NCI-H510A (cell line): ENCODE results near the gene UBAP2L.
"Not testable (repeated sequence)": the region's sequence is repeated elsewhere in the genome, so short reads cannot be mapped to it uniquely, and the experiment has no call there.

ENCODE experiments used
- DNase-seq: peaks from one replicate; lab custom pipeline; 2025; lab: John Stamatoyannopoulos, UW

Gene UBAP2L

DNA sequence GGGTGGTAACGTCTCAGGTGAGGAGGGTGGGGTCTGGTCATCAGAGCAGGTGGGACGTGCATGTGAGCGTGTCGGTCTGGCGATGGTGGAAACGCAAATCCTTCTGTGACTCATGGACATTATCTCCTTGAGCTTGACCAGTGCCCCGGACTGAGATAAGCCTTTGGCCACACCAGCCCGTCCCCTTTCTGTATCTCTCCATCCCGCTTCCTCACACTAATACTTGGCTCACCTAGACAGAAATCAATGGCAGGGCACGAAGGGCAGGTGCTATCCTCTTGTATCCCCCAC is 92.3 kb downstream of the UBAP2L start:
- no peak for DNase-seq

DNA sequence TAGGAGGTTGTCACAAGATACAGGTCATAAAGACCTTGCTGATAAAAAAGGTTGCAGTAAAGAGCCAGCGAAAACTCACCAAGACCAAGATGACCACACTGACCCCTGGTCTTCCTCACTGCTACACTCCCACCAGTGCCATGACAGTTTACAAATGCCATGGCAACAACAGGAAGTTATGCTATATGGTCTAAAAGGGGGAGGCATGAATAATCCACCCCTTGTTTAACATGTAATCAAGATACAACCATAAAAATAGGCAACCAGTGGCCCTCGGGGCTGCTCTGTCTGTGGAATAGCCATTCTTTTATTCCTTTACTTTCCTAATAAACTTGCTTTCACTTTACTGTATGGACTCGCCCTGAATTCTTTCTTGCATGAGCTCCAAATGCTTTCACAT is 93.5 kb downstream of the UBAP2L start:
- DNase-seq = not testable (repeated sequence)

DNA sequence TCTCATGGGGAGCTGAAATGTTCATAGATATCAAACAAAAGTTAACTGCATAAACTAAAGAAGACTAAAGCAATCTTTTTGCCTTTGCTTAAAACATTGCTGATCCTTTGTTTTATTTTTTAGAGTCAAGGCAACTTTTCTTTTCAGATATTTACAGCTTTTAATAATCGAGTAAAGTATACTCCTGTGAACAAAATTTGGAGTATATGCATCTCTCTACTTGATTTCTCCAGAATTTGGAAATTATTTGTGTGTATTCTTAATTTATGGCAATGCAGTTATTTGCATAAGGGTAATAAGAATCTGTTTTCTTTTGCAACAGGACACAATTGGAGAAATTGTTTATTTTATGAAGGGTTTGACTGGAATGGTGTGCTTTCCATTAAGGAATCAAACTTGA is 95.9 kb downstream of the UBAP2L start:
- DNase-seq = no peak

DNA sequence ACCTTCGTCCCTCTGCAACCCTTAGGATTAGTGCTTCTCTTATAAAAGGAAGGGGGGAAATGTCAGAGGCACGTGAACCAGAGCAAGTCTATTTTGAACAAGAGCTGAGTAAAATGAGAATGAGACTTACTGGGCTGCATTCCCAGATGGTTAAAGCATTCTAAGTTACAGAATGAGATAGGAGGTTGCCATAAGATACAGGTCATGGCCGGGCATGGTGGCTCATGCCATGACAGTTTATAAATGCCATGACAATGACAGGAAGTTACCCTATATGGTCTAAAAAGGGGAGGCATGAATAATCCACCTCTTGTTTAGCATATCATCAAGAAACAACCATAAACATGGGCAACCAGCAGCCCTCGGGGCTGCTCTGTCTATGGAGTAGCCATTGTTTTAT is 97.6 kb downstream of the UBAP2L start:
- DNase-seq = no peak
